ENCODE data around the gene DEPP1. TPM values are rescaled to one million over a fixed set of nuclear protein-coding genes. Genes with fewer than 3 reads are reported as not detected.

Gene DEPP1
- polyA plus RNA-seq, 1 donor from 2014 or later: 4.3 TPM

DNA sequence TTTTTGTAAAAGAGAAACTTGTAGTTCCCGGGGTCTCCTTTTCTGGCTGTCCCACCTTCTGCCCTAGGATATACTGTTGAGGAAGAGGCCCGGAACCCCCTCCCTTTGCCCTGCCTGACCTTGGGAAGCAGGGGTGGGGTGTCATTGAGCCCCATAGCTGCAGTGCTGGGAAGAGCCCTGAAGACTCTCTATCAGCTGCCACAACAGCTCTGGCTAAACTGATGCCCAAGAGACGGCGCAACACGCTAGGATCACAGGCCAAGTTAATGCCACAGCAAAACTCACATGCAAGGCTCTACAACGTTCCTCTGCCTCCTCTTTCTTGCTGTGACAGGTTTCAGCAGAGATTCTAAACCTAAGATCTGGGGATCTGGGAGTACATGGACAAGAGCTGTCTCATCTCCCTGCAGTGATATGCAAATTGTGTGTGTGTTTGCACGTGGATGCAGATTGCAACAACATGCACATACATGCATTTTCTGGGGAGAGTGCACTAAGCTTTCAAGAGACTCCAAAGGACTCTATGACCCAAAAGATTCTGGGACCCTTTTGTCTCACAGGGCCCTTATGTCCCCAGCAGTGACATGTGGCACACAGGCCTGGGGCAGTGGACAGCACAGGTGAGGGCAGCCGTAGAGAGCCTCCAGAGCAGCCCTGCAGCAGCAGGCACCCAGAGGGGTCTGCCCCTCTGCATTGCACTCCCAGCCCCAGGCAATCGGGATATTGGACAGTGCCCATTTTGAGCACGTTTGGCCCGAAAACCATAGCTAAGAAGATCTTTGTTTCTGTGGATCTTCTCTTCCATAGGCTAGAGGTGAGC lies 16.5 kb downstream of the DEPP1 start:
- no peak overlapping the region for H3K4me3 ChIP-seq (ENCODE audit: low read length)
- H3K27ac ChIP-seq (ENCODE audit: low read length): no peak overlapping the region
- H3K79me2 ChIP-seq (replicated peaks; ENCODE audit: insufficient read depth, low read length): no peaks in the 10 kb centered on the region
- H3F3A ChIP-seq (ENCODE audit: insufficient read depth, low read length, poor library complexity, severe bottlenecking): no peaks in the 10 kb centered on the region
- no peak overlapping the region for H2AFZ ChIP-seq (ENCODE audit: low read depth, low read length)
- H3K9me2 ChIP-seq (ENCODE audit: insufficient read depth, low read length): no peaks in the 10 kb centered on the region
- TF ChIP-seq RAD21 (conservative IDR thresholded peaks at IDR 0.05) (no peak), EP300 (conservative IDR thresholded peaks at IDR 0.05; ENCODE audit: poor library complexity, severe bottlenecking) (no peak), EZH2 (IDR thresholded peaks at IDR 0.05; ENCODE audit: borderline replicate concordance, insufficient read depth, low read length, poor library complexity, severe bottlenecking) (no peak), TAF1 (IDR thresholded peaks at IDR 0.05; ENCODE audit: low read depth) (no peak), MXI1 (conservative IDR thresholded peaks at IDR 0.05; ENCODE audit: poor library complexity, severe bottlenecking) (no peak), CTCF (IDR thresholded peaks at IDR 0.05; ENCODE audit: poor library complexity, severe bottlenecking) (no peak), SMC3 (conservative IDR thresholded peaks at IDR 0.05; ENCODE audit: poor library complexity) (no peak)
- H4K20me1 ChIP-seq (ENCODE audit: insufficient read depth): no peaks in the 10 kb centered on the region
- H3K36me3 ChIP-seq (ENCODE audit: insufficient read depth, low read length): no peaks in the 10 kb centered on the region
- no peaks in the 10 kb centered on the region for H3K9me3 ChIP-seq (ENCODE audit: low read length)
- H3K9ac ChIP-seq (ENCODE audit: low read length): no peak overlapping the region
- no peak overlapping the region for H3K4me2 ChIP-seq (ENCODE audit: low read length)
- H3K27me3 ChIP-seq (ENCODE audit: insufficient read depth, low read depth, low read length): no peaks in the 10 kb centered on the region

GRCh38 chr10:44961230-44961571 lies 17.4 kb downstream of the DEPP1 start:
- no peak overlapping the region for H3K9ac ChIP-seq (ENCODE audit: low read length)
- no peaks in the 10 kb centered on the region for H3K9me2 ChIP-seq (ENCODE audit: insufficient read depth, low read length)
- H3K4me2 ChIP-seq (ENCODE audit: low read length): no peak overlapping the region
- H3K36me3 ChIP-seq (ENCODE audit: insufficient read depth, low read length): no peaks in the 10 kb centered on the region
- no peak overlapping the region for H3K4me3 ChIP-seq (ENCODE audit: low read length)
- H3K79me2 ChIP-seq (replicated peaks; ENCODE audit: insufficient read depth, low read length): no peaks in the 10 kb centered on the region
- H3F3A ChIP-seq (ENCODE audit: insufficient read depth, low read length, poor library complexity, severe bottlenecking): no peaks in the 10 kb centered on the region
- no peak overlapping the region for H3K27ac ChIP-seq (ENCODE audit: low read length)
- TF ChIP-seq, protein P1, sequence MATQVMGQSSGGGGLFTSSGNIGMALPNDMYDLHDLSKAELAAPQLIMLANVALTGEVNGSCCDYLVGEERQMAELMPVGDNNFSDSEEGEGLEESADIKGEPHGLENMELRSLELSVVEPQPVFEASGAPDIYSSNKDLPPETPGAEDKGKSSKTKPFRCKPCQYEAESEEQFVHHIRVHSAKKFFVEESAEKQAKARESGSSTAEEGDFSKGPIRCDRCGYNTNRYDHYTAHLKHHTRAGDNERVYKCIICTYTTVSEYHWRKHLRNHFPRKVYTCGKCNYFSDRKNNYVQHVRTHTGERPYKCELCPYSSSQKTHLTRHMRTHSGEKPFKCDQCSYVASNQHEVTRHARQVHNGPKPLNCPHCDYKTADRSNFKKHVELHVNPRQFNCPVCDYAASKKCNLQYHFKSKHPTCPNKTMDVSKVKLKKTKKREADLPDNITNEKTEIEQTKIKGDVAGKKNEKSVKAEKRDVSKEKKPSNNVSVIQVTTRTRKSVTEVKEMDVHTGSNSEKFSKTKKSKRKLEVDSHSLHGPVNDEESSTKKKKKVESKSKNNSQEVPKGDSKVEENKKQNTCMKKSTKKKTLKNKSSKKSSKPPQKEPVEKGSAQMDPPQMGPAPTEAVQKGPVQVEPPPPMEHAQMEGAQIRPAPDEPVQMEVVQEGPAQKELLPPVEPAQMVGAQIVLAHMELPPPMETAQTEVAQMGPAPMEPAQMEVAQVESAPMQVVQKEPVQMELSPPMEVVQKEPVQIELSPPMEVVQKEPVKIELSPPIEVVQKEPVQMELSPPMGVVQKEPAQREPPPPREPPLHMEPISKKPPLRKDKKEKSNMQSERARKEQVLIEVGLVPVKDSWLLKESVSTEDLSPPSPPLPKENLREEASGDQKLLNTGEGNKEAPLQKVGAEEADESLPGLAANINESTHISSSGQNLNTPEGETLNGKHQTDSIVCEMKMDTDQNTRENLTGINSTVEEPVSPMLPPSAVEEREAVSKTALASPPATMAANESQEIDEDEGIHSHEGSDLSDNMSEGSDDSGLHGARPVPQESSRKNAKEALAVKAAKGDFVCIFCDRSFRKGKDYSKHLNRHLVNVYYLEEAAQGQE (IDR thresholded peaks at IDR 0.05; ENCODE audit: borderline replicate concordance): no peak
- TF ChIP-seq MXI1 (conservative IDR thresholded peaks at IDR 0.05; ENCODE audit: poor library complexity, severe bottlenecking) (no peak), POLR2AphosphoS5 (IDR thresholded peaks at IDR 0.05) (no peak), SMC3 (conservative IDR thresholded peaks at IDR 0.05; ENCODE audit: poor library complexity) (no peak), RAD21 (conservative IDR thresholded peaks at IDR 0.05) (no peak), TAF1 (IDR thresholded peaks at IDR 0.05; ENCODE audit: low read depth) (no peak), CTCF (IDR thresholded peaks at IDR 0.05; ENCODE audit: poor library complexity, severe bottlenecking) (no peak), EZH2 (IDR thresholded peaks at IDR 0.05; ENCODE audit: borderline replicate concordance, insufficient read depth, low read length, poor library complexity, severe bottlenecking) (no peak), EP300 (conservative IDR thresholded peaks at IDR 0.05; ENCODE audit: poor library complexity, severe bottlenecking) (no peak)
- no peak overlapping the region for H2AFZ ChIP-seq (ENCODE audit: low read depth, low read length)
- H3K27me3 ChIP-seq (ENCODE audit: insufficient read depth, low read depth, low read length): no peaks in the 10 kb centered on the region
- H4K20me1 ChIP-seq (ENCODE audit: insufficient read depth): no peaks in the 10 kb centered on the region
- H3K9me3 ChIP-seq (ENCODE audit: low read length): no peaks in the 10 kb centered on the region
